ENCODE results near the gene ZMYM2.

- TF ChIP-seq EZH2 (IDR thresholded peaks at IDR 0.05; ENCODE audit: borderline replicate concordance, low read depth, low read length, severe bottlenecking) (no peak), CTCF (IDR thresholded peaks at IDR 0.05; ENCODE audit: borderline replicate concordance, extremely low read depth, low read length, poor library complexity, severe bottlenecking) (no peak)
Observed at GRCh38 chr13:20058476-20058875, 99.9 kb downstream of the ZMYM2 start.
